ENCODE data around the gene P2RX2.
"Not testable (repeated sequence)": the region's sequence is repeated elsewhere in the genome, so short reads cannot be mapped to it uniquely, and the experiment has no call there.

The P2RX2 gene

DNA sequence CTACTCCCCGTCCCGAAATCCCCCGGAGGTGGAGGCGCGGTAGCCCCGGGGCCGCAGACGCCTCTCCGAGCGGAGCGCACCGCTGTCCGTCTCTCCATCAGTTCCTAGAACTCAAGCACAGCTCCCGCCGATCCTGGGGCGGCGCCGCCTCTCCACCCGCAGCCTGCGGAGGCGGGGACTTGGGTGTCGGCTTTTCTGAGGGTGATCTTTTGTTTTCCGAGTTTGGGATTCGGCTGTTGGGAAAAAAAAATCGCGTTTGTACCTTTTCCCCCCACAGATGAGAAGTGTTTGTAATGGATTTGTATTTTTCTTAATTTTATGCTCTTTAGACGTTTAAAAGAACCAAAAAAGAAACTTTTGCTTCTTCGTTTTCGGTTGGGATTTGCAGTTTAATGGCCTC lies 34.8 kb upstream of the P2RX2 start:
- DNase-seq (ENCODE audit: low spot score), result no peak

GRCh38 chr12:132584429-132584828 lies 34.1 kb upstream of the P2RX2 start:
- DNase-seq (ENCODE audit: low spot score), result no peak

GRCh38 chr12:132585177-132585576 lies 33.4 kb upstream of the P2RX2 start:
- no peak for DNase-seq (ENCODE audit: low spot score)

DNA sequence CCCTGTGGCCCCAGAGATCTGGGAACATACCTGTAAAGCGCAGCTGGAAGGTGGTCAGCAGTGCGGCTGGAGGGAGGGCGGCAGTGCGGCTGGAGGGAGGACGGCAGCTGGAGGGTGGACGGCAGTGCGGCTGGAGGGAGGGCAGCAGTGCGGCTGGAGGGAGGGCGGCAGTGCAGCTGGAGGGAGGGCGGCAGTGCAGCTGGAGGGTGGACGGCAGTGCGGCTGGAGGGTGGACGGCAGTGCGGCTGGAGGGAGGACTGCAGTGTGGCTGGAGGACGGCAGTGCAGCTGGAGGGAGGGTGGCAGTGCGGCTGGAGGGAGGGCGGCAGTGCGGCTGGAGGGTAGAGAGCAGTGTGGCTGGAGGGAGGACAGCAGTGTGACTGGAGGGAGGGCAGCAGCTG lies 31.6 kb upstream of the P2RX2 start:
- DNase-seq (ENCODE audit: low spot score), result no peak

DNA sequence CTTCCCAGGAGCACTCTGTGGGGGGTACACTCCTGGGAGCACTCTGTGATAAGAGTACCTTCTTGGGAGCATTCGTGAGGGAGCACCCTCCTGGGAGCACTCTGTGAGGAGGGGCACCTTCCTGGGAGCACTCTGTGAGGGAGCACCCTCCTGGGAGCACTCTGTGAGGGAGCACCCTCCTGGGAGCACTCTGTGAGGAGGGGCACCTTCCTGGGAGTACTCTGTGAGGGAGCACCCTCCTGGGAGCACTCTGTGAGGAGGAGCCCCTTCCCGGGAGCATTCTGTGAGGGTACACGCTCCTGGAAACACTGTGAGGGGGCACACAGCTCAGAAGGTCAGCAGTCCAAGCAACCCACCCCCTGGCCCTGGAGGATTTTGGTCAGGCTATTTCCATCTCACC lies 30.8 kb upstream of the P2RX2 start:
- DNase-seq (ENCODE audit: low spot score), result no peak

GRCh38 chr12:132588319-132588718 lies 30.3 kb upstream of the P2RX2 start:
- DNase-seq (ENCODE audit: low spot score), result no peak

DNA sequence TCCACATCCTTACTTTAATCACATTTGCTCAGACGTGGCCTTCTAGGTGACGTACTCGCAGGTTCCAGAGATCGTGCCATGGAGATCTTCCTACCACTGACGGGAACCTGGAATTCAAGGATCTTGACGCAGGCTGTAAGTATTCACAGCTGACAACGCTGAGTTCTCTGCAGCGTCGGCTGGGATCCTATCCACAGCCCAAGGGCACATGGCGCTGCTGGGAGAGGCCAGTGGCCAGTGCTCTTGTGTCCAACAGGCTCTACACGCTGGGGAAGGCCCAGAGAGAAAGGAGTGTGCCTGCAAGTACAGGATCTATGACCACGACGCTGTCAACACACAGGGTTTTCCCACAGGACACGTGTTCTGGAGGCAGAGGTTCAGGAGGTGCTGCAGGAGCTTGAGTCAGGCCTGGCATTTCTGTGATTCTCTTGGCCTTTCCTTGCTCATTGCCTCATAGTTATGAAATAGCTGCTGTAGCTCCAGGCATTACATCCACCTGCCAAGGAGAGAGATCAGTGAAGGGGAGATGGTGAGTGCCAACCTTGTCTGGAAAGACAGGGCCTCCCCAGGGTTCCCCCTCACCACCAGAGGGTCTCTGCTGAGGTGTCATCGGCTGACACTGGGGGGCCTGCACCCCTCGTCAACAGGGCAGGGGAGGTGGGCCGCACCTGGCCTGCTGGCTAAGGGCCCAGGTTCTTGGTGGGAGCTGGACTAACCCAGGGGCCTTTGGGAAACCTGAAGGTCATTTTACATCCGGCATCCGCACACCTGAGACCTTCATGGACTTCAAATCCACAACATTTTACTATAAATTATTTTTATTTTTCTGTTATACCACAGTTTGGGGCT lies 29.5 kb upstream of the P2RX2 start:
- DNase-seq (ENCODE audit: low spot score), result no peak

DNA sequence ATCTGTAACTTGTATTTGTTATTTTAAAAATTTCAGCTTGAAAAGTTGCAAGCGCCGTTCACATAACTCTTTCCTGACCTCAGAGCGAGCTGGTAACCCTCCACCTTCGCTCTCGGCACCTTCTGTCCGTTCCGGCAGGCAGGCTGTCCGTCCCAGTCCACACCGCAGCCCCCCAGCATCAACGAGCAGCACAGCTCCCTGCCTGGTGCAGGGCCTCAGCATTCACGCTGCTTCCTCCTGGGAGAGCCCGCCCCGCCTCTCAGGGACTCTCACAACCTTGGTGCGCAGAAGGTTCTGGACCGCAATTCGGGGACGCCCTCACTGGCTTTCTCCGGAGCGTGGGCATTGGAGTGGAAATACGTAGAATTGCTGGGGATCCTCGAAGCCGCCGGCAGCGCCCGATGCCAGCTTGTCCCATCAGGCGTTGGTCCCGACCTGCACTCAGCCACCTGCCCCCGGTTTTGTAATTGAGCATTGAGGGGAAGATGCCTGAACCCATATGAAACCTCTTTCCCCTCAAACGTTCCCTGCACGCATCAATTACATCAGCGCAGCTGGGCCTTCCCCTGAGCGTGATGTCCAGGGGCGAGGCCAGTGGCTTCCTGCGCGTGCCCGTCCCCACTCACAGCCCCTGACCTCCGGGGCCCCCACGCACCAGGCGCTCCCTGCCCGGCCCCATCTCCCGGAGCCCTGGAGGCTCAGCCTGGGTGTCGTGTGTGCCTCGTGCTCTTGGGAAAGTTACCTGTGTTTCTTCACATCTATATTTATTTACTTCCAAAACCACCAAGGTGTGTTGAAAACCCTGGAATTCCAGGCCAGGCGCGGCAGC lies 27.3 kb upstream of the P2RX2 start:
- DNase-seq (ENCODE audit: low spot score), result no peak

DNA sequence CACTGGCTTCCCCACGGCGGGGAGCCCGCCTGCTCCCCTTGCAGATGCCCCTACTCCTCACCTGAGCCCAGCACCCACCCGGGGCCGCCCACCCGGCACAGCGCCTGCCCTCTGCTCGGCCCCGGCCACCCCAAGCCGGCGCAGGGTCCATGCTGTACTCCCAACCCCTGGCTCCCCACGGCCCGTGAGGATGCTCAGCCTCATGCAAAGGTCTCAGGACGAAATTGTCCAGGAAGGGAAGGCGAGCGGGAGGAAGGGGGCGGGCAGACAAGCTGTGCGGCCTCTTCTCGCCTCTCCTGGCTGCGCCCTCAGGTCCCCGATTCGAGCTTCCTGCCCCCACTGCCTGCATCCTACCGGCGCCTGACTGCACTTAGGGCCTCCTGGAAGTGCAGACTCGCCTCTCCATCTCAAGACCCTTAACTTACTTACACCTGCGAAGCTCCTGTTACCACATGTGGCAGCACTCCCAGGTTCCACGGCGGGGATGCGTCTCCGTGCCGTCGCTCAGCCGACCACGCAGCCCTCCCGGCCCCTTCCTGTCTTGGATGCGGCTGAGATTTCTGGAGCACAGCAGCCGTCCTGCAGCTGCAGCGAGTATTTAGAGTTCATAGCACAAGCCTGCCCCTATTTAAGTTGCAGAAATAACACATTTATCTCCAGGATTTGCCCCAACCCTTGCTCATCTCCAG lies 26.1 kb upstream of the P2RX2 start:
- DNase-seq (ENCODE audit: low spot score), result no peak

- no peak for DNase-seq (ENCODE audit: low spot score)
Observed at GRCh38 chr12:132593071-132593470, 25.5 kb upstream of the P2RX2 start.

- no peak for DNase-seq (ENCODE audit: low spot score)
Observed at GRCh38 chr12:132593521-132593920, 25.1 kb upstream of the P2RX2 start.

GRCh38 chr12:132593938-132594358 lies 24.6 kb upstream of the P2RX2 start:
- no peak for DNase-seq (ENCODE audit: low spot score)

GRCh38 chr12:132595183-132595582 lies 23.4 kb upstream of the P2RX2 start:
- DNase-seq (ENCODE audit: low spot score), result no peak

GRCh38 chr12:132596016-132596415 lies 22.6 kb upstream of the P2RX2 start:
- no peak for DNase-seq (ENCODE audit: low spot score)

DNA sequence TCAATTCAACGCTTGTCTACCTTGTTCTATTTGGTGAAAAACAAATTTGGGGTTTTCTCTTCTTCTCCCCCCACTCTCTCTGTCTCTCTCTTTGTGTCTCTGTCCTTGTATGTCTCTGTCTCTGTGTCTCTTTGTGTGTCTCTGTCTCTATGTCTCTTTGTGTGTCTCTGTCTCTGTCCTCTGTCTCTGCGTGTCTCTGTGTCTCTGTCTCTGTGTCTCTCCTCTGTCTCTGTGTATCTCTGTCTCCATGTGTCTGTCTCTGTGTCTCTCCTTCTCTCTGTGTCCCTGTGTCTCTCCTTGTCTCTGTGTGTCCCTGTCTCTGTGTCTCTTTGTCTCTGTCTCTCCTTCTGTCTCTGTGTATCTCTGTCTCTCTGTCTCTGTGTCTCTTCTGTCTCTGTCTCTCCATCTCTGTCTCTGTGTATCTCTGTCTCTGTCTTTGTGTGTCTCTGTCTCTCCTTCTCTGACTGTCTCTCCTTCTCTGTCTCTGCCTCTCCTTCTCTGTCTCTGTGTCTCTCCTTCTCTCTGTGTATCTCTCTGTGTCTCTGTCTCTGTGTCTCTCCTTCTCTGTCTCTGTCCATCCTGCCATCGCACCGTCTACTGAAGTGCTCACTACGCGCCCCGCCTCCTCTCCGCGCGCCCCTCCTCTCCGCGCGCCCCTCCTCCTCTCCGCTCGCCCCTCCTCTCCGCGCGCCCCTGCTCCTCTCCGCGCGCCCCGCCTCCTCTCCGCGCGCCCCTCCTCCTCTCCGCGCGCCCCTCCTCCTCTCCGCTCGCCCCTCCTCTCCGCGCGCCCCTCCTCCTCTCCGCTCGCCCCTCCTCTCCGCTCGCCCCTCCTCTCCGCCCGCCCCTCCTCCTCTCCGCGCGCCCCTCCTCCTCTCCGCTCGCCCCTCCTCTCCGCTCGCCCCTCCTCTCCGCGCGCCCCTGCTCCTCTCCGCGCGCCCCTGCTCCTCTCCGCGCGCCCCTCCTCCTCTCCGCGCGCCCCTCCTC lies 21.0 kb upstream of the P2RX2 start:
- peak; percentile 28 for DNase-seq (ENCODE audit: low spot score)

DNA sequence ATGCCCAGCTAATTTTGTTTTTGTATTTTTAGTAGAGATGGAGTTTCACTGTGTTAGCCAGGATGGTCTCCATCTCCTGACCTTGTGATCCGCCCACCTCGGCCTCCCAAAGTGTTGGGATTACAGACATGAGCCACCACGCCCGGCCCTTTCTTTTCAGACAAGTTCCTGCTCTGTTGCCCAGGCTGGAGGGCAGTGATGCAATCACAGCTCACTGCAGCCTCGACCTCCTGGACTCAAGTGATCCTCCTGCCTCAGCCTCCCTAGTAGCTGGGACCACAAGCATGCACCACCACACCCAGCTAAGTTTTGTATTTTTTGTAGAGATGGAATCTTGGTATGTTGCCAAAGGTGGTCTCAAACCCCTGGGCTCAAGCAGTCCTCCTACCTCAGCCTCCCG lies 19.1 kb upstream of the P2RX2 start:
- not testable (repeated sequence) for DNase-seq (ENCODE audit: low spot score)

DNA sequence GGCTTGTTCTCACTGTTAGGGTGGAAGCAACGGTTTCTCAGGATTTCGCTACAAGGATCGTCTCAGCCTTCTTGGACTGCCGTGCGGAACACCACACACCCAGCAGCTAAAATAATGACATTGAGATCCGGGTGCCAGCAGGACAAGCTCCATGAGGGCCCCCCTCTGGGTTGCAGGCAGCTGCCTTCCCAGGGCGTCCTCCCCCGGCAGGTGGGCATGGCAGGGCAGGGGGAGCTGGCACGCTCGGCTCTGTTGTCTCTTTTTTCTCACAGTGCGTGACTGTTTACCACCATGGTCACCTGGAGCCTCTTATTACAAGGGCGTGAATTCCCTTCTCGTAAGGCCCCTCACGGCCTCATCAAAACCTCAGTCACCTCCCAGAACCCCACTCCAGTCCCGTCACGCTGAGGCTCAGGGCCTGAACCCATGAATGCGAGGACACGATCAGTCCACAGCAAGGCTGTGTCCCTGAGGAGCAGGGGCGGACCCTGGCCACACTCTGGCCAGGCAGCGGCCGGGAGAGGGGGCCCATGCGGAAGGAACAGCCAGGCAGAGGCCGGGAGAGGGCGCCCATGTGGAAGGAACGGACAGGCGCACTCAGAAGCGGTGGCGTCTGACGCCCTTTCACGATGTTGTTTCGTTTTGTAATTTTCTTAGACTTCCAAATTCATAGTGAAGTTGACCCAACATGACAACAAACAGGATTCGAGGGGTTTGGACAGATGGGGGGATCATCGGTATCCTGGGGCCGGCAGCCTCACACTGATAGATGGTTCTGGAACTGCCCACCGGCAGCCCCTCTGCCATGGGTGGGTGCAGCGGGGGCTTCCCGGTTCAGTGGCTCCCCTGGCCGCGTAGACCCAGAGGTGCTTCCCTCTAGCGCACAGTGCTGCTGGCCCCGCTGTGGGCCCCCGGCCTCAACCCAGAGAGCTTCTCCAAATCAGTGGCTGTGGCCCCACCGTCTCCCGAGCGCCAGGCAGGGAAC lies 18.2 kb upstream of the P2RX2 start:
- DNase-seq (ENCODE audit: low spot score), result peak; percentile 29

GRCh38 chr12:132601171-132601883 lies 17.2 kb upstream of the P2RX2 start:
- no peak for DNase-seq (ENCODE audit: low spot score)

GRCh38 chr12:132602572-132603239 lies 15.9 kb upstream of the P2RX2 start:
- no peak for DNase-seq (ENCODE audit: low spot score)
